Hypothalamus (tissue), 51 donors: ENCODE measurements around the gene LEMD3.
A peak's percentile ranks its signal among the peaks of the same experiment; 100 is the strongest.
"Not testable (repeated sequence)": the region's sequence is repeated elsewhere in the genome, so short reads cannot be mapped to it uniquely, and the experiment has no call there.

Source experiments
- DNase-seq, 51 donors: peaks; one replicate each; lab custom pipeline; 2025; lab: John Stamatoyannopoulos, UW

LEMD3 gene

GRCh38 chr12:65276916-65277530 is 107.6 kb downstream of the LEMD3 start:
- no peak for DNase-seq

- DNase-seq: peak in 5 of 51 donors; percentile 19 to 32 (median 30)
Observed at GRCh38 chr12:65277994-65278575, 108.7 kb downstream of the LEMD3 start.

GRCh38 chr12:65278576-65279368 is 109.4 kb downstream of the LEMD3 start, which contains the start of gene MSRB3:
Gene MSRB3, plus strand, starts transcription at chr12:65278683. Its CDS starts 29,897 bp downstream, at chr12:65308580.
- DNase-seq: peak in 48 of 51 donors; percentile 4 to 76 (median 48)

GRCh38 chr12:65279369-65280112 is 110.2 kb downstream of the LEMD3 start:
- DNase-seq: peak in 4 of 51 donors; percentile 7 to 49 (median 27)

- no peak for DNase-seq
Observed at GRCh38 chr12:65280306-65280705, 110.9 kb downstream of the LEMD3 start.

- DNase-seq: no peak
Observed at GRCh38 chr12:65282840-65283239, 113.5 kb downstream of the LEMD3 start.

- not testable (repeated sequence) for DNase-seq
Observed at GRCh38 chr12:65285532-65285931, 116.1 kb downstream of the LEMD3 start.

- no peak for DNase-seq
Observed at GRCh38 chr12:65287426-65287825, 118.0 kb downstream of the LEMD3 start.

GRCh38 chr12:65292241-65292640 is 122.9 kb downstream of the LEMD3 start:
- DNase-seq: no peak

GRCh38 chr12:65293735-65294134 is 124.4 kb downstream of the LEMD3 start:
- DNase-seq: no peak

GRCh38 chr12:65294641-65295262 is 125.4 kb downstream of the LEMD3 start:
- no peak for DNase-seq

- no peak for DNase-seq
Observed at GRCh38 chr12:65296508-65297265, 127.3 kb downstream of the LEMD3 start.
